GM12891 (cell line): ENCODE measurements around the gene CTCF.

Source experiments
- POLR2A ChIP-seq: IDR thresholded peaks from 2 replicates; pipeline ENCODE4 v1.6.1; 2011; ENCODE audit warnings: low read depth, low read length, control low read depth
- POLR2AphosphoS5 ChIP-seq: IDR thresholded peaks from 2 replicates; pipeline ENCODE4 v1.6.1; 2011; ENCODE audit warnings: low read depth, low read length, control low read depth
- TAF1 ChIP-seq: IDR thresholded peaks from 2 replicates; pipeline ENCODE4 v1.6.1; 2011; ENCODE audit warnings: low read depth, low read length, control low read depth

DNA sequence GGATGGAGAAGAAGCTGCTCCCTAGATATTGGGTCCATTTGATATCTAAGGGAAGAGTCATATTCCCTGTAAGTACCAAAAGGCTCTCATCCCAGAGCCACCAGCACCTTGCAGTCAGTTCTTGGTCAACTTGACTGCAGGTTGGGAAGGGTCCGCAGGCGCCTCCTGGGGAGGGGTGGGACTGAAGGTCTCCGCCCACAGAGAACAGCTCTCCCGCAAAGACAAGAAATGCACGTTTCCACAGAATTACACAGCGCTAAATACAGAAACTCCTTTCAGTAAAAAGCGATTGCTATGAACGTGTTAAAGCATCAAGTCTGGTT, 864 bp upstream of the CTCF start:
- no peak for TF ChIP-seq POLR2A
- TF ChIP-seq TAF1, result no peak
- TF ChIP-seq POLR2AphosphoS5, result no peak; the same call in 1 of the 2 replicates
